DND-41 (cell line): ENCODE data around the gene NDUFV2.

Experiments
- EZH2 ChIP-seq: IDR thresholded peaks from 3 replicates; pipeline ENCODE4 v1.6.1; 2012; ENCODE audit warnings: borderline replicate concordance, low read depth, mild to moderate bottlenecking, moderate library complexity, low read length, inconsistent platforms; ENCODE audit not compliant: severe bottlenecking
- TF ChIP-seq, protein P1 (sequence below): IDR thresholded peaks from 2 replicates; pipeline ENCODE4 v1.5.1; 2012; ENCODE audit warnings: borderline replicate concordance, low read length, moderate library complexity, mild to moderate bottlenecking; ENCODE audit not compliant: poor library complexity, severe bottlenecking; ENCODE audit errors: extremely low read depth

DNA sequence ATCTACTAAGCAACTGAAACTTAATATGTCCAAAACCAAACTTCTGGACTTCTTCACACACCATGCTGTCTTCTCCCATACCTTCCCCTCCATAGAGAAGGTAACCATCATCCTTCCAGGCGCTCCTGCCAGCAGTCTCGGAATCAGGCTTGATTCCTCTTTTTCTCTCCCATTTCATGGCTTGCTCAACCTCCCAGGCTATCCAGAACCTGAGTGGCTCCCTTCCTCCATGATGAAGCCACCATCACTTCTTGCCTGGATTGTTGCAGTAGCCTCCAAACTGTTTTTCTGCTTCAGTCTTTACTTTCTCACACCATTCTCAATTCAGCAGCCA lies 40.1 kb upstream of the NDUFV2 start:
- TF ChIP-seq, protein P1, sequence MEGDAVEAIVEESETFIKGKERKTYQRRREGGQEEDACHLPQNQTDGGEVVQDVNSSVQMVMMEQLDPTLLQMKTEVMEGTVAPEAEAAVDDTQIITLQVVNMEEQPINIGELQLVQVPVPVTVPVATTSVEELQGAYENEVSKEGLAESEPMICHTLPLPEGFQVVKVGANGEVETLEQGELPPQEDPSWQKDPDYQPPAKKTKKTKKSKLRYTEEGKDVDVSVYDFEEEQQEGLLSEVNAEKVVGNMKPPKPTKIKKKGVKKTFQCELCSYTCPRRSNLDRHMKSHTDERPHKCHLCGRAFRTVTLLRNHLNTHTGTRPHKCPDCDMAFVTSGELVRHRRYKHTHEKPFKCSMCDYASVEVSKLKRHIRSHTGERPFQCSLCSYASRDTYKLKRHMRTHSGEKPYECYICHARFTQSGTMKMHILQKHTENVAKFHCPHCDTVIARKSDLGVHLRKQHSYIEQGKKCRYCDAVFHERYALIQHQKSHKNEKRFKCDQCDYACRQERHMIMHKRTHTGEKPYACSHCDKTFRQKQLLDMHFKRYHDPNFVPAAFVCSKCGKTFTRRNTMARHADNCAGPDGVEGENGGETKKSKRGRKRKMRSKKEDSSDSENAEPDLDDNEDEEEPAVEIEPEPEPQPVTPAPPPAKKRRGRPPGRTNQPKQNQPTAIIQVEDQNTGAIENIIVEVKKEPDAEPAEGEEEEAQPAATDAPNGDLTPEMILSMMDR = no peak
- no peak for TF ChIP-seq EZH2
